ENCODE data around the gene CABP7. TPM values are rescaled to one million over a fixed set of nuclear protein-coding genes. Genes with fewer than 3 reads are reported as not detected.

Gene CABP7
- total RNA-seq, 1 experiment from 2014 or later = not detected

- TF ChIP-seq CTCF (IDR thresholded peaks at IDR 0.05 in 2 of 3, conservative IDR thresholded peaks at IDR 0.05 in 1 of 3; ENCODE audit: borderline replicate concordance in 1 of 3, insufficient read depth in 1 of 3, low read depth in 2 of 3, low read length in 2 of 3) (no peak), YY1 (IDR thresholded peaks at IDR 0.05; ENCODE audit: extremely low read depth, insufficient replicate concordance, low read depth, low read length) (no peak), CBX3 (IDR thresholded peaks at IDR 0.05; ENCODE audit: low read depth) (no peak)
Observed at GRCh38 chr22:29670626-29671025, 49.2 kb upstream of the CABP7 start (continued).

GRCh38 chr22:29673361-29674066 lies 46.3 kb upstream of the CABP7 start:
- ChIA-PET CTCF (interaction anchor here (1.0 kb wide), 1 partner anchor 16 kb away, joined by 3 read pairs; no protein-coding TSS in a partner anchor), POLR2A (no interaction called here), RAD21 (ENCODE audit: low non-redundant PET in 1 of 2, low total read pairs in 2 of 2, uncharacterized antibody in 2 of 2, unreplicated experiment in 2 of 2) (no interaction called here)
- Histone ChIP-seq H3K4me3 (replicated peaks in 1 of 2; ENCODE audit: low read depth in 1 of 2, low read length in 2 of 2) (no peak overlapping the region), H3K79me2 (ENCODE audit: insufficient read depth, low read length) (no peaks in the 10 kb centered on the region), H3K27ac (ENCODE audit: low read depth, low read length) (no peak overlapping the region), H3K27me3 (ENCODE audit: insufficient read depth, low read length) (no peaks in the 10 kb centered on the region), H2AFZ (ENCODE audit: low read depth, low read length, poor library complexity, severe bottlenecking) (no peak overlapping the region), H3K4me2 (ENCODE audit: low read length) (no peak overlapping the region), H3K9me3 (ENCODE audit: control insufficient read depth in 1 of 2, insufficient read depth in 1 of 2, low read depth in 1 of 2, low read length in 2 of 2) (no peaks in the 10 kb centered on the region), H3K9ac (ENCODE audit: low read length) (no peak overlapping the region), H3K9me2 (ENCODE audit: insufficient read depth) (no peaks in the 10 kb centered on the region), H4K20me1 (ENCODE audit: insufficient read depth) (no peaks in the 10 kb centered on the region), H3K36me3 (ENCODE audit: control insufficient read depth in 1 of 2, insufficient read depth in 2 of 2, low read length in 2 of 2) (peaks cover 17 to 64% of the 10 kb centered on the region in 2 experiments), H3K4me1 (ENCODE audit: control insufficient read depth in 1 of 2, insufficient read depth in 2 of 2, low read length in 2 of 2) (no peaks in the 10 kb centered on the region)
- intact Hi-C loops (cut with micrococcal nuclease) = no loop called here
- ATAC-seq = no peak
- no TSS peak for BruUV-seq (replicated peaks)
- DNase-seq (ENCODE audit: low read depth, low spot score) = no peak
- TF ChIP-seq EZH2phosphoT487 (IDR thresholded peaks at IDR 0.05; ENCODE audit: borderline replicate concordance) (no peak), ZFX (IDR thresholded peaks at IDR 0.05) (no peak), EGR1 (IDR thresholded peaks at IDR 0.05; ENCODE audit: low read depth) (no peak), CTCF (IDR thresholded peaks at IDR 0.05 in 2 of 3, conservative IDR thresholded peaks at IDR 0.05 in 1 of 3; ENCODE audit: borderline replicate concordance in 1 of 3, insufficient read depth in 1 of 3, low read depth in 2 of 3, low read length in 2 of 3) (no peak), JUND (IDR thresholded peaks at IDR 0.05) (no peak)
